Measurements from ENCODE around the gene PITPNM3. TPM values are rescaled to one million over a fixed set of nuclear protein-coding genes. Genes with fewer than 3 reads are reported as not detected.

The PITPNM3 gene
- total and polyA plus RNA-seq, 2 of the 8 experiments (the other 6 are each of a cell fraction or from before 2014, with no cell fraction given) = 1.7 to 3.1 TPM

DNA sequence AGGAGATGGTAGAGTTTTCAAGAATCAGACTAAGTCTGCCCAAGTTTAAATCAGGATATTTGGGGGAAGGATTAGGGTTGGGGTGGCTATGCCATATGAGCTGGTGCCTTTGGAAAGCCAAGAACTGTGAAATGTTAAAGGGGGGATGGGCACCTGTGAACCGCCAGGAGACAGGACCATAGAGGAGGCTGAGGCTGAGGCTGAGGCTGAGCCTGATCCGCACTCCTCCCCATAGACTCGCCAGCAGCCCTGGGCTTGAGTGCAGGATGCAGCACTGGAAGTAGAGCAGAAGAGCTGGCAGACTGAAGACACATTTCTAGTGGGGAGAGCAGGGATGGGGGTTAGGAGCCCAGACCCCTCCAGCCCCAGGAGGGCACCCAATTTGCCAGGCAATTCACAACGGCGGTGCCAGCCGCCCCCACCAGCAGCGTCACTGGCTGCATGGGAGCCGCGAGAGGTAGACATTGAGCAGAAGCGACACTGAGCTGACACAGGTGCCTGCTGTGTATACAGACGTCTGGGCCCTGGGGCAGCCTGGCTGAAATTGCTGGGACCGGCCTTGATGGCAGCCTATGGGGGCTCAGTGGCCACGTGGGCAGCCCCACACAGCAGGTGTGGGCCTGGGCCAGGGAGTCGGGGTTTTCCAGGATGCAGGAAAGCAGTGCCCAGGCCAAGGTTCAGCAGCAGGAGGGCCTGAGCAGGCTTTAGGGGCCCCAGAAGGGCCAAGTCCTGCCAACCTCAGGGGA is 102.9 kb downstream of the PITPNM3 start:
- Histone ChIP-seq H4K20me1 (replicated peaks in 1 of 2; ENCODE audit: control insufficient read depth in 1 of 2, insufficient read depth in 2 of 2, low read length in 2 of 2) (peaks cover 0 to 11% of the 10 kb centered on the region in 2 experiments), H3K18ac (ENCODE audit: extremely low read depth, low read length) (peak overlapping the region; percentile 32), H3K14ac (ENCODE audit: insufficient read length) (no peak overlapping the region), H4K8ac (ENCODE audit: extremely low read depth, insufficient read depth, low read length) (no peak overlapping the region), H2BK120ac (replicated peaks; ENCODE audit: low read depth, low read length) (no peak overlapping the region), H4K91ac (replicated peaks; ENCODE audit: insufficient read length, low read length) (no peak overlapping the region), H3K56ac (replicated peaks; ENCODE audit: insufficient read length, low read depth, low read length) (no peak overlapping the region), H3K36me3 (ENCODE audit: control insufficient read depth in 2 of 4, insufficient read depth in 4 of 4, low read length in 3 of 4) (peaks cover 7 to 27% (median 19%) of the 10 kb centered on the region in 4 experiments), H3K27me3 (replicated peaks in 1 of 4; ENCODE audit: control insufficient read depth in 3 of 4, extremely low read depth in 1 of 4, insufficient read depth in 3 of 4, low read length in 3 of 4) (no peaks in the 10 kb centered on the region; a peak in 3 of 7 replicates), H3K4me1 (replicated peaks in 1 of 4; ENCODE audit: control insufficient read depth in 3 of 4, insufficient read depth in 4 of 4, low read length in 3 of 4) (peaks cover 2 to 52% (median 30%) of the 10 kb centered on the region in 4 experiments), H3K27ac (ENCODE audit: low read depth, low read length) (no peak overlapping the region), H3K9ac (replicated peaks in 1 of 4; ENCODE audit: extremely low read depth in 1 of 4, low read depth in 3 of 4, low read length in 3 of 4) (no peak overlapping the region), H3K79me2 (ENCODE audit: control insufficient read depth in 1 of 2, insufficient read depth in 2 of 2, low read length in 2 of 2) (no peaks in the 10 kb centered on the region; a peak in 1 of 4 replicates), H2BK15ac (ENCODE audit: low read length) (no peak overlapping the region), H2BK12ac (ENCODE audit: low read depth, low read length) (no peak overlapping the region), H3K4me2 (ENCODE audit: insufficient read depth in 1 of 2, low read depth in 2 of 2, low read length in 2 of 2) (peak overlapping the region in 1 of 2 experiments; percentile 23; a peak in 1 of 4 replicates), H3K23me2 (ENCODE audit: low read depth, low read length) (peaks cover 12% of the 10 kb centered on the region), H3K79me1 (ENCODE audit: low read depth, low read length) (no peaks in the 10 kb centered on the region), H2BK20ac (ENCODE audit: low read length) (no peak overlapping the region), H3K4me3 (ENCODE audit: extremely low read depth in 1 of 4, insufficient read depth in 2 of 4, low read depth in 3 of 4, low read length in 4 of 4) (no peak overlapping the region; a peak in 1 of 8 replicates), H3K23ac (ENCODE audit: insufficient read length) (no peak overlapping the region), H3K9me3 (ENCODE audit: insufficient read depth in 2 of 2, low read depth in 1 of 2, low read length in 1 of 2) (no peaks in the 10 kb centered on the region), H3K4ac (replicated peaks; ENCODE audit: insufficient read length, low read depth, low read length) (no peak overlapping the region), H4K5ac (ENCODE audit: insufficient read length, low read depth, low read length) (no peak overlapping the region), H2AK5ac (ENCODE audit: low read depth, low read length) (no peak overlapping the region; the same call in 1 of the 2 replicates), H2AFZ (ENCODE audit: low read length) (no peak overlapping the region), H2BK5ac (ENCODE audit: low read depth, low read length) (no peak overlapping the region)
- DNase-seq (ENCODE audit: low read depth in 1 of 2, low spot score in 2 of 2) (no peak), FAIRE-seq (no peak)
- WGBS, 2 experiments (ENCODE audit: extremely low coverage in 1 of 2, insufficient coverage in 1 of 2, insufficient read length in 1 of 2, insufficient replicate concordance in 2 of 2, low coverage in 1 of 2, low lambda C conversion rate in 2 of 2, missing lambda C conversion rate in 1 of 2) = 77% methylated on average over 14 of the region's 14 CpGs; no CpG with 5 or more reads in 1 of the 2 experiments
- ChIA-PET POLR2A (ENCODE audit: partially characterized antibody) (interaction anchor here (0.8 to 4.4 kb wide), 9 partner anchors 10 to 894 kb away, joined by 3 to 58 read pairs (median 4); partner anchors contain the start of gene PIMREG), CTCF (ENCODE audit: partially characterized antibody) (interaction anchor here (0.8 to 2.4 kb wide), 5 partner anchors 8 to 101 kb away, joined by 3 to 9 read pairs (median 5); no protein-coding TSS in a partner anchor)
- TF ChIP-seq TAF7 (optimal IDR thresholded peaks at IDR 0.05; ENCODE audit: borderline replicate concordance, low read depth, low read length) (peak; percentile 24), KDM1A (IDR thresholded peaks at IDR 0.05; ENCODE audit: borderline replicate concordance, low read length) (no peak), SP1 (IDR thresholded peaks at IDR 0.05; ENCODE audit: low read depth, low read length) (no peak)
